Loucy (cell line): ENCODE data around the gene VEPH1.

Experiments
- H2AFZ ChIP-seq: fragments of 200-600 bp; sonication (generic); 2 replicates; pipeline ENCODE4 v1.6.0; 2016; ENCODE audit warnings: antibody characterized with exemption, mild to moderate bottlenecking, low read length, moderate library complexity
- H3F3A ChIP-seq: fragments of 200-600 bp; 2 replicates; pipeline ENCODE4 v1.6.0; 2016; ENCODE audit warnings: antibody characterized with exemption, low read depth, mild to moderate bottlenecking
- H3K27me3 ChIP-seq: fragments of 200-600 bp; sonication (generic); 2 replicates; pipeline ENCODE4 v1.6.1; 2014; ENCODE audit warnings: low read length, mild to moderate bottlenecking; ENCODE audit not compliant: insufficient read depth, poor library complexity, severe bottlenecking
- H3K36me3 ChIP-seq: fragments of 200-600 bp; sonication (generic); 2 replicates; pipeline ENCODE4 v1.6.1; 2016; ENCODE audit warnings: low read length; ENCODE audit not compliant: insufficient read depth
- H3K4me1 ChIP-seq: fragments of 200-600 bp; sonication (generic); 2 replicates; pipeline ENCODE4 v1.5.1; 2014; ENCODE audit warnings: low read length, mild to moderate bottlenecking; ENCODE audit not compliant: insufficient read depth, poor library complexity, severe bottlenecking
- H3K4me2 ChIP-seq: fragments of 200-600 bp; sonication (generic); 2 replicates; pipeline ENCODE4 v1.6.0; 2014; ENCODE audit warnings: antibody characterized with exemption, low read length, low read depth, mild to moderate bottlenecking; ENCODE audit not compliant: poor library complexity, severe bottlenecking
- H3K4me3 ChIP-seq: fragments of 200-600 bp; sonication (generic); 2 replicates; pipeline ENCODE4 v1.5.1; 2014; ENCODE audit warnings: low read length, mild to moderate bottlenecking, mixed read lengths; ENCODE audit not compliant: poor library complexity, severe bottlenecking
- H3K79me2 ChIP-seq: fragments of 200-600 bp; sonication (generic); 2 replicates; pipeline ENCODE4 v1.6.1; 2014; ENCODE audit warnings: low read length; ENCODE audit not compliant: insufficient read depth
- H3K9ac ChIP-seq: fragments of 200-600 bp; sonication (generic); 2 replicates; pipeline ENCODE4 v1.6.0; 2014; ENCODE audit warnings: mild to moderate bottlenecking, low read depth, low read length, moderate library complexity; ENCODE audit not compliant: poor library complexity, severe bottlenecking
- H3K9me2 ChIP-seq: fragments of 200-600 bp; sonication (generic); replicated peaks from 2 replicates; pipeline ENCODE4 v1.6.1; 2016; ENCODE audit warnings: low read depth, low read length, mixed read lengths
- H3K9me3 ChIP-seq: fragments of 200-600 bp; sonication (generic); 2 replicates; pipeline ENCODE4 v1.6.1; 2014; ENCODE audit warnings: mild to moderate bottlenecking, antibody characterized with exemption, low read length, low read depth; ENCODE audit not compliant: insufficient read depth
- H4K20me1 ChIP-seq: fragments of 200-600 bp; sonication (generic); 2 replicates; pipeline ENCODE4 v1.6.0; 2014; ENCODE audit warnings: antibody characterized with exemption, low read length, mild to moderate bottlenecking; ENCODE audit not compliant: insufficient read depth, poor library complexity, severe bottlenecking
- CTCF ChIP-seq: fragments of 200-600 bp; sonication (generic); conservative IDR thresholded peaks from 2 replicates; pipeline ENCODE4 v1.5.1; 2014; ENCODE audit warnings: mild to moderate bottlenecking, antibody characterized with exemption, low read length
- EZH2phosphoT487 ChIP-seq: fragments of 200-600 bp; IDR thresholded peaks from 2 replicates; pipeline ENCODE4 v1.6.1; 2018; ENCODE audit warnings: antibody characterized with exemption, mild to moderate bottlenecking, moderate library complexity, borderline replicate concordance

The VEPH1 gene

GRCh38 chr3:157442729-157443128, 60.5 kb downstream of the VEPH1 start:
- no peak overlapping the region for H3K4me2 ChIP-seq
- no peaks in the 10 kb centered on the region for H4K20me1 ChIP-seq
- TF ChIP-seq CTCF (no peak), EZH2phosphoT487 (no peak)
- H3K9ac ChIP-seq, result no peak overlapping the region
- no peak overlapping the region for H3K4me3 ChIP-seq
- H3K27me3 ChIP-seq, result no peaks in the 10 kb centered on the region
- H2AFZ ChIP-seq, result no peak overlapping the region
- no peaks in the 10 kb centered on the region for H3K4me1 ChIP-seq
- no peaks in the 10 kb centered on the region for H3K9me2 ChIP-seq
- no peaks in the 10 kb centered on the region for H3K36me3 ChIP-seq
- no peaks in the 10 kb centered on the region for H3F3A ChIP-seq
- H3K9me3 ChIP-seq, result no peaks in the 10 kb centered on the region
- no peaks in the 10 kb centered on the region for H3K79me2 ChIP-seq

GRCh38 chr3:157441102-157441624, 62.1 kb downstream of the VEPH1 start:
- H3K4me1 ChIP-seq, result no peaks in the 10 kb centered on the region
- H3K36me3 ChIP-seq, result no peaks in the 10 kb centered on the region
- no peaks in the 10 kb centered on the region for H4K20me1 ChIP-seq
- no peak overlapping the region for H3K4me3 ChIP-seq
- no peaks in the 10 kb centered on the region for H3K27me3 ChIP-seq
- no peak for TF ChIP-seq EZH2phosphoT487
- no peak for TF ChIP-seq CTCF
- no peaks in the 10 kb centered on the region for H3K9me2 ChIP-seq
- H3K4me2 ChIP-seq, result no peak overlapping the region
- H2AFZ ChIP-seq, result no peak overlapping the region
- no peak overlapping the region for H3K9ac ChIP-seq
- H3K79me2 ChIP-seq, result no peaks in the 10 kb centered on the region
- no peaks in the 10 kb centered on the region for H3F3A ChIP-seq
- no peaks in the 10 kb centered on the region for H3K9me3 ChIP-seq

GRCh38 chr3:157438194-157438730, 65.0 kb downstream of the VEPH1 start:
- no peaks in the 10 kb centered on the region for H3K36me3 ChIP-seq
- H3K4me1 ChIP-seq, result no peaks in the 10 kb centered on the region
- no peaks in the 10 kb centered on the region for H3F3A ChIP-seq
- H4K20me1 ChIP-seq, result no peaks in the 10 kb centered on the region
- no peaks in the 10 kb centered on the region for H3K27me3 ChIP-seq
- no peaks in the 10 kb centered on the region for H3K79me2 ChIP-seq
- no peak for TF ChIP-seq CTCF
- no peak for TF ChIP-seq EZH2phosphoT487
- no peak overlapping the region for H2AFZ ChIP-seq
- no peak overlapping the region for H3K9ac ChIP-seq
- H3K4me3 ChIP-seq, result no peak overlapping the region
- no peaks in the 10 kb centered on the region for H3K9me3 ChIP-seq
- H3K9me2 ChIP-seq, result no peaks in the 10 kb centered on the region
- no peak overlapping the region for H3K4me2 ChIP-seq
